Mesothelial cell of epicardium (in vitro differentiated cells): Measurements from ENCODE around the gene FILIP1L. TPM values are rescaled to one million over a fixed set of nuclear protein-coding genes. Genes with fewer than 3 reads are reported as not detected.

ENCODE experiments used
- DNase-seq, 2 experiments: peaks; one replicate each; pipeline ENCODE4 v3.0.0; 2021; ENCODE audit warnings: low spot score in 2 of 2; ENCODE audit not compliant: unreplicated experiment in 2 of 2
- H3K27ac Mint-ChIP-seq: 2 replicates; pipeline ENCODE4 v1.8.0; 2021; ENCODE audit warnings: mixed read lengths
- H3K27me3 Mint-ChIP-seq: 2 replicates; pipeline ENCODE4 v1.8.0; 2021; ENCODE audit warnings: low read depth, mixed read lengths
- H3K36me3 Mint-ChIP-seq: 2 replicates; pipeline ENCODE4 v1.8.0; 2021; ENCODE audit warnings: mixed read lengths
- H3K4me1 Mint-ChIP-seq: 2 replicates; pipeline ENCODE4 v1.8.0; 2021; ENCODE audit warnings: mixed read lengths
- H3K4me3 Mint-ChIP-seq: 2 replicates; pipeline ENCODE4 v1.8.0; 2021; ENCODE audit warnings: mild to moderate bottlenecking, moderate library complexity, mixed read lengths
- H3K9me3 Mint-ChIP-seq: 2 replicates; pipeline ENCODE4 v1.8.0; 2021; ENCODE audit warnings: mixed read lengths
- CTCF ChIP-seq: fragments of 200-600 bp; sonication (generic); IDR thresholded peaks from one replicate; pipeline ENCODE4 v1.5.0; 2021; ENCODE audit warnings: antibody characterized with exemption; ENCODE audit not compliant: unreplicated experiment
- total RNA-seq: library from RNA; stranded (reverse); gene quantifications from 3 replicates; pipeline ENCODE4 v1.2.1, GENCODE V29; 2021

FILIP1L gene
- total RNA-seq, 1 donor from 2014 or later, result 15.7 TPM

- Mint-ChIP-seq H3K4me3 (no peak overlapping the region), H3K9me3 (peaks cover 13% of the 10 kb centered on the region), H3K27me3 (no peaks in the 10 kb centered on the region), H3K27ac (no peak overlapping the region), H3K4me1 (peaks cover 18% of the 10 kb centered on the region), H3K36me3 (peaks cover 7% of the 10 kb centered on the region)
- TF ChIP-seq CTCF, result no peak
- DNase-seq, result no peak
Measured at GRCh38 chr3:99980606-99981005, 133.7 kb downstream of the FILIP1L start.

GRCh38 chr3:99978221-99978620 is 136.1 kb downstream of the FILIP1L start:
- Mint-ChIP-seq H3K4me3 (no peak overlapping the region), H3K9me3 (peaks cover 13% of the 10 kb centered on the region), H3K4me1 (peaks cover 11% of the 10 kb centered on the region), H3K27me3 (no peaks in the 10 kb centered on the region), H3K36me3 (peaks cover 7% of the 10 kb centered on the region), H3K27ac (no peak overlapping the region)
- TF ChIP-seq CTCF, result no peak
- no peak for DNase-seq

GRCh38 chr3:99976584-99976983 is 137.7 kb downstream of the FILIP1L start:
- peaks cover 13% of the 10 kb centered on the region for H3K9me3 Mint-ChIP-seq
- DNase-seq, result no peak
- H3K36me3 Mint-ChIP-seq, result peaks cover 7% of the 10 kb centered on the region
- H3K4me1 Mint-ChIP-seq, result peaks cover 11% of the 10 kb centered on the region
- no peak overlapping the region for H3K4me3 Mint-ChIP-seq
- no peak overlapping the region for H3K27ac Mint-ChIP-seq
- no peaks in the 10 kb centered on the region for H3K27me3 Mint-ChIP-seq
- TF ChIP-seq CTCF, result no peak

- no peaks in the 10 kb centered on the region for H3K27me3 Mint-ChIP-seq
- no peak for DNase-seq
- H3K36me3 Mint-ChIP-seq, result peaks cover 7% of the 10 kb centered on the region
- no peak overlapping the region for H3K27ac Mint-ChIP-seq
- H3K4me3 Mint-ChIP-seq, result no peak overlapping the region
- H3K9me3 Mint-ChIP-seq, result peaks cover 13% of the 10 kb centered on the region
- peaks cover 11% of the 10 kb centered on the region for H3K4me1 Mint-ChIP-seq
- TF ChIP-seq CTCF, result no peak
Measured at GRCh38 chr3:99974989-99975388, 139.3 kb downstream of the FILIP1L start.

- peaks cover 7% of the 10 kb centered on the region for H3K36me3 Mint-ChIP-seq
- H3K4me1 Mint-ChIP-seq, result peaks cover 11% of the 10 kb centered on the region
- no peak overlapping the region for H3K4me3 Mint-ChIP-seq
- H3K27me3 Mint-ChIP-seq, result no peaks in the 10 kb centered on the region
- peaks cover 9% of the 10 kb centered on the region for H3K9me3 Mint-ChIP-seq
- no peak overlapping the region for H3K27ac Mint-ChIP-seq
- TF ChIP-seq CTCF, result no peak
- no peak for DNase-seq
Measured at GRCh38 chr3:99972380-99973104, 141.8 kb downstream of the FILIP1L start.
